ENCODE data around the gene CACNA1G. TPM values are rescaled to one million over a fixed set of nuclear protein-coding genes. Genes with fewer than 3 reads are reported as not detected.
A peak's percentile ranks its signal among the peaks of the same experiment; 100 is the strongest.

The CACNA1G gene
- under 1 TPM in 1 of 2 experiments, not detected in 1; 0.13 TPM for total RNA-seq

GRCh38 chr17:50560185-50560824 is at the start of gene CACNA1G:
Gene CACNA1G (plus strand): TSS chr17:50560715. CDS start chr17:50561460, 745 bp downstream.
- ATAC-seq (peak; percentile 88), DNase-seq (peak; percentile 89)
- ChIA-PET CTCF (interaction anchor here (0.8 to 2.1 kb wide), 10 partner anchors 9 to 198 kb away, joined by 3 to 6 read pairs (median 4); no protein-coding TSS in a partner anchor), POLR2A (interaction anchor here (0.9 to 1.6 kb wide), 2 partner anchors 81 to 187 kb away, joined by 4 read pairs; partner anchors contain the start of genes EME1, MRPL27 and RSAD1)
- Mint-ChIP-seq H3K9me3 (no peaks in the 10 kb centered on the region), H3K36me3 (ENCODE audit: low read depth) (peaks cover 3% of the 10 kb centered on the region), H3K4me1 (ENCODE audit: low read depth) (peaks cover 19% of the 10 kb centered on the region), H3K27ac (no peak within 1 kb of the TSS), H3K4me3 (peak within 1 kb of the TSS; percentile 62), H3K27me3 (peaks cover 53% of the 10 kb centered on the region)
- no peak for TF ChIP-seq CTCF (IDR thresholded peaks at IDR 0.05)
- intact Hi-C loops (cut with micrococcal nuclease): no loop called here

GRCh38 chr17:50511058-50511457 is 49.5 kb upstream of the CACNA1G start:
- Mint-ChIP-seq H3K9me3 (no peaks in the 10 kb centered on the region), H3K4me3 (no peak overlapping the region), H3K27me3 (no peaks in the 10 kb centered on the region), H3K4me1 (ENCODE audit: low read depth) (peaks cover 37% of the 10 kb centered on the region), H3K27ac (peak overlapping the region; percentile 79), H3K36me3 (ENCODE audit: low read depth) (peaks cover 8% of the 10 kb centered on the region)
- DNase-seq (peak; percentile 78), ATAC-seq (peak; percentile 76)
- ChIA-PET CTCF (interaction anchor here (0.8 to 2.6 kb wide), 4 partner anchors 9 to 115 kb away, joined by 3 to 7 read pairs (median 5); partner anchors contain the start of gene LRRC59), POLR2A (interaction anchor here (0.8 to 1.5 kb wide), 4 partner anchors 10 to 356 kb away, joined by 3 to 6 read pairs (median 4); partner anchors contain the start of gene TOB1)
- no peak for TF ChIP-seq CTCF (IDR thresholded peaks at IDR 0.05)
- intact Hi-C loops (cut with micrococcal nuclease): no loop called here

GRCh38 chr17:50513495-50513894 is 47.0 kb upstream of the CACNA1G start:
- H3K27ac Mint-ChIP-seq: no peak overlapping the region
- no peaks in the 10 kb centered on the region for H3K27me3 Mint-ChIP-seq
- no peak for TF ChIP-seq CTCF (IDR thresholded peaks at IDR 0.05)
- no peak for ATAC-seq
- DNase-seq: no peak
- ChIA-PET POLR2A (interaction anchor here (1.2 kb wide), 1 partner anchor 34 kb away, joined by 3 read pairs; no protein-coding TSS in a partner anchor), CTCF (interaction anchor here (0.6 kb wide), 1 partner anchor 474 kb away, joined by 3 read pairs; no protein-coding TSS in a partner anchor)
- peaks cover 8% of the 10 kb centered on the region for H3K36me3 Mint-ChIP-seq (ENCODE audit: low read depth)
- no peaks in the 10 kb centered on the region for H3K9me3 Mint-ChIP-seq
- intact Hi-C loops (cut with micrococcal nuclease): no loop called here
- H3K4me3 Mint-ChIP-seq: no peak overlapping the region
- peaks cover 32% of the 10 kb centered on the region for H3K4me1 Mint-ChIP-seq (ENCODE audit: low read depth)

GRCh38 chr17:50514388-50514787 is 46.1 kb upstream of the CACNA1G start:
- H3K4me3 Mint-ChIP-seq: no peak overlapping the region
- H3K4me1 Mint-ChIP-seq (ENCODE audit: low read depth): peaks cover 26% of the 10 kb centered on the region
- no peaks in the 10 kb centered on the region for H3K27me3 Mint-ChIP-seq
- H3K36me3 Mint-ChIP-seq (ENCODE audit: low read depth): peaks cover 4% of the 10 kb centered on the region
- ChIA-PET POLR2A (interaction anchor here (1.2 kb wide), 1 partner anchor 31 kb away, joined by 3 read pairs; no protein-coding TSS in a partner anchor), CTCF (interaction anchor here (1.1 to 1.2 kb wide), 2 partner anchors 13 to 31 kb away, joined by 3 to 7 read pairs; no protein-coding TSS in a partner anchor)
- DNase-seq: no peak
- no peak for TF ChIP-seq CTCF (IDR thresholded peaks at IDR 0.05)
- H3K9me3 Mint-ChIP-seq: no peaks in the 10 kb centered on the region
- no peak overlapping the region for H3K27ac Mint-ChIP-seq
- intact Hi-C loops (cut with micrococcal nuclease): no loop called here
- no peak for ATAC-seq

All from activated CD8-positive, alpha-beta T cell treated with anti-CD3 and anti-CD28 coated beads for 36 hours (primary cell).